ENCODE results near the gene FGD2.

Gene FGD2

DNA sequence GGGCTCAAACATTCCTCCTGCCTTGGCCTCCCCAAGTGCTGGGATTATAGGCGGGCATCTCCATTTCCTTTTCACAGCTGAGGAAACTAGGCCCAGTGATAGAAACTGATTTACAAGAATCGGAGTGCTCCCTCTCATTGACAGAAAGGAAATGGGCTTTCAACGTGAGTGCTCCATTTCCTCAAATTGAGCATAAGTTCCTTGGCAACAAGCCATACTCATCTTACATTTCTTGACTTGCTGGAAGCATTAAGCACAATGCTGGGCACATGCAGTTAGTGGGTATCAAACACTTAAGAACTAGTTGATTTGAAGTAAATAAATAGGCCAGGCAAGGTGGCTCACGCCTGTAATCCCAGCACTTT is 54.7 kb downstream of the FGD2 start:
- FAIRE-seq = no peak

DNA sequence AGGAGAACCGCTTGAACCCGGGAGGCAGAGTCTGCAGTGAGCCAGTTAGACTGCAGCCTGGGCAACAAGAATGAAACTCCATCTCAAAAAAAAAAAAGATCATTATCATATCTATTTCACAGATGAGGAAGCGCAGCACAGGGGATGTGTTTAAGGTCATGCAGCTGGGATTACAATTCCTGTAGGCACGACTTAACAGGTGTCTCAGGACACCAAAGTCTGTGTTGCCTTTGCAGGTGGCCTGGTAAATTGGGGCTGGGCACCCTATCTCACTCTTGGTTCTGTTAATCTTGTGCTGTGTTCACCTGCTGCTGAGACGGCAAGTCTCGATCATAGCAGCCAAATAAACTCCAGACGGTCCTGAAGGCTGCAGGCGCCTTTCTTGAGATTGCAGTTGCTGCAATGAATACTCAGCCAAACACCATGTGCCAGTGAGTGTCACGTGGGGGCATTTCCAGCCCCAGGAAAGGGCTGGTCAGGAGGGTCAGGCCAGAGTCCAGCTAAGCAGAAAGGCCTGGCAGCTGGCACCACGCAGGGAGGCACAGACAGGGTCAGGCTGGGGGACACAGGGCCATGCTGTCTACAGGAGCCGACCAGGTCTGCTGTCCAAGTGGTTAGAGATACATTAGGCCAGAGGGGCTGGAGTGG is 55.8 kb downstream of the FGD2 start:
- FAIRE-seq = no peak

DNA sequence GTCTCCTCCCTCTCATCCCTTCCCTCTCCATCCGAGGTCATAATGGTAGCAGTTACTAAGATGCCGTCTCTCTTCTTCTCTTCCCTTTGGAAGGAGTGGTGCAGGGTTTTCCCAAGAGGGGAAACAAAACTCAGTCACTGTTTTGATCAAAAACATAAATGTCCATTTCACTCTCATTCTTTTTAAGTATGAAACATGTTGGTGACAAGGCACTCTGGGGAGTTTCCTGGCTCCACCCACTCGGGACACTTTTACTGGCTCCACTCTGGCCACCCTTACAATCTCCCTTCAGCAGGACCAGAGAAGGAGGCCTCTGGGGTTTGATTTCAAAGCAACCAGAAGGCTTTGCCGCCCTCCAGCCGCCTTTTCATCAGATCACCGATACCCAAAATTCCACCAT is 57.0 kb downstream of the FGD2 start:
- FAIRE-seq = no peak

DNA sequence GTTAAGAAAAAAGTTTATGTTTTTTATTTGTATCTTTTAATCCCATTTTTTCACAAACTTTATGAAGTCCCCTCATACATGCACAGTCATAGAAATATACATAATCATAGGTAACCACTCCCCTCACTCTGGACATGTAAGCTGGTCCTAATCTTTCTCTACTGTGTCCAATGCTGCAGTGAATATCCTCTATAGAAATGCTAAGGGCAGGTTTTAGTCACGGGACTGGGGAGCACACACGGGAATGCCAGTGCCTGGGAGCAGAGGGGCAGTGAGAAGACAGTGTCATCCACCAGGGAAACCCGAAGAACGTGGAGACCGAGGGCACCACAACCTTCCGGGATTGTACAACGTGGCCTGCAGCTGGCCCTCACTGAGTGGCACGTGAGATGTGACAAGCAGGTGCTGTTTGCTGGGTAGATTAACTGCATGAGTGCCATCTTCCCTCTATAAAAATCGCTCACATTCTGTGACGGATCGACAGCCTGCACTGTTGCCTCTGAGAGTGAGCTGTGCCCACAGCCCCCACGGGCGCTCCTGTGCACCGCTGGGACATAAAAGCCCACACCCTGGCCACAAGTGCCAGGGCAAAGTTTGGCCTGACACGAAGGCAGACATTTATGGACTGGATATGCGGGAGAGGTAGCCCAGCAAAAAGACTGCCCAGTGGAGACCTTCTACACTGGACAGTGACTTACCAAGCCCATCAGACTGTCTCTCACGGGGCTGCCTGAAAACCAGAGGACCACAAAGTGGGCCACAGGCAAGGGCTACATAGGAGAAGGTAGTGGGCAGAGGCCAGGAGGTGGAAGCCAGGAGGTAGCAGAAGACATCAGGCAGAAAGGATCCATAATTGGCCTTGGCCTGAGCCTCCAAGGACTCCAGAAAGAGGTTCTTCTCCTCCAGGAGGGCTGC is 63.2 kb downstream of the FGD2 start:
- no peak for FAIRE-seq

DNA sequence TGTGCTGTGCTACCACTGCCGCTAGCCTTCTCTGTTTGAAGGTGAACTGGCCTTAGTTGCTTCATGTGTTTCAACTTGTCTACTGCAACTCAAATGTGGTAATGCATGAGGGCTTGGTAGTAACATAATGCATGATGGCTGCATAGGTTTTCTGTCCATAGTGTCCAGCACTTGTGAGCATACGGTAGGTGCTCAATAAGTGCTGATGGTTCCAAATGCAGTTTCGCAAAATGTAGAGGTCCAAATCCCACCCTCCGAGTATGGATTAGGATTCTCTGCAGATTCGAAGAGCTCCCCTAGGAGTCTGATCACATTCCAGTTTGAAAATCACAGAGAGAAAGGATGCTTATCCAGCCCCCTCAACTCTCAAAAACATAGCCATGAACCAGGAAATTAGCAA is 64.2 kb downstream of the FGD2 start:
- no peak for FAIRE-seq

DNA sequence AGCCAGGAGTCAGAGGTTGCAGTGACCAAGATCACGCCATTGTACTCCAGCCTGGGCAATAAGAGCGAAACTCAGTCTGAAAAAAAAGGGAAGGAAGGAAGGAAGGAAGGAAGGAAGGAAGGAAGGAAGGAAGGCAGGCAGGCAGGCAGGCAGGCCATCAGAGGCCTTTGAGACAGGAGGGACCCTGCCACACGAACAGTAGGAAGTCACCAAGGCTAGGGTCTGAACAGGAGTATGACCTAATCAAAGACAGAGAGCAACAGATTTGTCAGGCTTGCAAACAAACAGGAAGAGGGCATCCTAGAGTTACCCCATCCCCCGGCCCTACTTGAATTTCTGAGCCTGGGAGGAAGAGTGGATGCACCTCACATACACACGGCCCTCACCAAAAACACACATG is 67.1 kb downstream of the FGD2 start:
- FAIRE-seq = no peak

DNA sequence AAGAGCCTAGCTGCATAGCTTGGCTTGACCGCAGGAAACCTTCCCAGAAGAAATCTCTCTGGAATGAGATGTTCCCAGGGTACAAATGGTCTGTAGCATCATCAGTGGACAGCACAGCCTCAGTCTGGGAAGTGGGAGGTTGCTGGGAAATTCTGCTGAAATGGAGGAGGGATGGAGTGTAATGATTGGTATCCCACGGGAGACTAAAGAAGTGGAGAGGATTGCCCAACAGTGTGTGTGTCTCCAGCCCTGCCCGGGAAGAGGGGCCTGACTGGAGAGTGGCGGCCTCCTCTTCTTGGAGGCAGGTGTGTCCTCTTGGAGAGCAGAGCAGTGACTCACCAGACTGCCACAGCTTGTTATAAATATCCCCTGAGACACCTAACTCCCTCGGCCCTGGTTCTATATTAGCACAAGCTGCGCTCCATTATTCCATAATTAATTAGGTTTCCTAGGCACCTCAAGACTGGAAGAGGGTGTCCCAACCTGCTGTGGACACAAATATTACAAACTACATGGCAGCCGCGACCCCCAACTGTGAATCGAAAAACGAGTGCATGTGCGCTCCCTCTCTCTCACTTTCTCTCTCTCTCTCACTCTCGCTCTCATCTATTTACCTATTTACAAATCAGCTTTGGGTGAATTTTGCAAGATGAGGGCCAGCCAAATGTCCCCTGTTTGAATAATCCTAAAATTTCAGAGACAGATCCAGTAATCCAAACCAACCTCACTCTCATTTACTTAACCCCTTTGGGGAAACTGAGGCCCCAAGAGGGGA is 68.8 kb downstream of the FGD2 start:
- FAIRE-seq = no peak

DNA sequence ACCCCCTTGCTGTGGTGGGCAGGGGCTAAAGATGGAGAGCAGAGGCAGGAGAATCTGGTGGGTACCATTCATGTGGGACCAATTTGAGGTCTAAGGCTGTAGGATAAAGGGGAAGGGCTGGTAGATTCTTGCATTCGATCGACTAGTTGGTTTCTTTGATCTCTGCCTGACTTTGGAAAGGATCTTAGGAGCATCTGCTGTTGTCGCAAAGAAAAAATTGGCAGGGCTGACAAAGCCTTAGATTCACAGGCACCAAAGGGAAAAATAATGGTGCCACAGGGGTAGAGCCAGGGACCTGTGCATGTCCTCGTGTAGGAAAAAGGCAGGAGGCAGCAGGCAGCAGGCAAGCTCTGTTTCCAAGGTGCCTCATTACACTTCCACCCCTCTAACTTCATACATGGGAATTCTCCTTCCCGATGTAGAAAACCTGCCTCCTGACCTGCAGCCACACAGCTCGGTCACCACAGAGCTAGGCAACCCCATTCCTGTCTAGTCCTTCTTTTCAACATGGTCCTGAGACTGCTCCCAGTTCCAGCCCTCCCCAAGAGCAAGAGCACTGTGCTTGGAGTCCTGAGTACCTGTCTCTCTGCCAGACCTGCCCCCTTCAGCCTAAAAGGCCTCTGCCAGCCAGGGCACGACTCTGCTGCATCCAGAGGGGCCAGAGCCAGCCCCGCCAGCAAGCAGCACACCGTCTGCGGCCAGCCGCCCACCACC is 71.9 kb downstream of the FGD2 start:
- FAIRE-seq = no peak

DNA sequence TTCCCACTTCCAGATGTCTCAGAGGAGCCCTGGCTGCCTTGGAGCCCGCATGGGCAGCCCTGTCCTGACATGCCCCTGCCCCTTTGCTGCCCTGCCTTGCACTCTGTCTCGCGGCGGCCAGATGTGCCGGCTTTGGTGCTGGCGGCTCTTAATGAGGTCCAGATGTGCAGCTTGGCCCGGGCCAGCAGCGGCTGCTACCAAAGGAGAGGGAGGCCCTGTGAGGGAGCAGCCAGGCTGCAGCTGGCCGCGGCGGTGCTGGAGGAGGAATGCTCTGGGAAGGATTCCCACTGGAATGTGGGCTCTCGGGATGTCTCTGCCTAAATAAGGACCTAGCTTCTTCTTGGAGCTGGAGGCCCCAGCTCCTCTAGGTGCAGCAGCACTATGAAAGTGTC is 72.4 kb downstream of the FGD2 start:
- FAIRE-seq = peak; percentile 41
